ENCODE results near the gene KLF6. TPM values are rescaled to one million over a fixed set of nuclear protein-coding genes. Genes with fewer than 3 reads are reported as not detected.
A peak's percentile ranks its signal among the peaks of the same experiment; 100 is the strongest.

The KLF6 gene
- total RNA-seq, 1 donor from 2014 or later = 319 TPM

DNA sequence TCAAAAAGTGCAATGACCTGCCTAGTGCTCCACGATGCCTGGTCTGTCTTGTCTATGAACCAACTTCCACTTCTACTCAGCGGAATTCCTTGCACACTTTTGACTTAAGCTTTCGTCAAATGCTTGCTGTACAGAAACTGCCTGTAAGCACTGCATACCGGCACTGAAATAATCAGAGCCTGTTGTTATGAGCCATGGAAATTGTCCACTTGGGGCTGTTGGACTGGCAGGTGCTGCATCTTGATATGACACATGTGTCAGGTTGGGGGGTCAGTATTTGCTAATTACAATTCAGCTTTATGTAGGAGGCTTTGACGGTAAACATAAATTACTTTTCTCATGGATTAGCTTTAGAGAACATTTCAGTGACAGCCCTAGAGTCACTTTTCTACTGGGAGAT, 32.0 kb upstream of the KLF6 start:
- no peak overlapping the region for H2AFZ ChIP-seq (ENCODE audit: low read depth, low read length)
- FAIRE-seq (no peak), DNase-seq (ENCODE audit: low read depth) (no peak)
- H3K27ac ChIP-seq (ENCODE audit: low read depth, low read length) = no peak overlapping the region
- H3K27me3 Mint-ChIP-seq (ENCODE audit: low read depth, unreplicated experiment) = no peaks in the 10 kb centered on the region
- no peaks in the 10 kb centered on the region for H3K9me3 ChIP-seq (ENCODE audit: insufficient read depth, low read depth, low read length)
- H3K27me3 ChIP-seq (ENCODE audit: insufficient read depth, low read length) = no peaks in the 10 kb centered on the region
- TF ChIP-seq EZH2 (IDR thresholded peaks at IDR 0.05; ENCODE audit: insufficient read depth, low read length) = no peak
- TF ChIP-seq, protein P1, sequence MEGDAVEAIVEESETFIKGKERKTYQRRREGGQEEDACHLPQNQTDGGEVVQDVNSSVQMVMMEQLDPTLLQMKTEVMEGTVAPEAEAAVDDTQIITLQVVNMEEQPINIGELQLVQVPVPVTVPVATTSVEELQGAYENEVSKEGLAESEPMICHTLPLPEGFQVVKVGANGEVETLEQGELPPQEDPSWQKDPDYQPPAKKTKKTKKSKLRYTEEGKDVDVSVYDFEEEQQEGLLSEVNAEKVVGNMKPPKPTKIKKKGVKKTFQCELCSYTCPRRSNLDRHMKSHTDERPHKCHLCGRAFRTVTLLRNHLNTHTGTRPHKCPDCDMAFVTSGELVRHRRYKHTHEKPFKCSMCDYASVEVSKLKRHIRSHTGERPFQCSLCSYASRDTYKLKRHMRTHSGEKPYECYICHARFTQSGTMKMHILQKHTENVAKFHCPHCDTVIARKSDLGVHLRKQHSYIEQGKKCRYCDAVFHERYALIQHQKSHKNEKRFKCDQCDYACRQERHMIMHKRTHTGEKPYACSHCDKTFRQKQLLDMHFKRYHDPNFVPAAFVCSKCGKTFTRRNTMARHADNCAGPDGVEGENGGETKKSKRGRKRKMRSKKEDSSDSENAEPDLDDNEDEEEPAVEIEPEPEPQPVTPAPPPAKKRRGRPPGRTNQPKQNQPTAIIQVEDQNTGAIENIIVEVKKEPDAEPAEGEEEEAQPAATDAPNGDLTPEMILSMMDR (IDR thresholded peaks at IDR 0.05; ENCODE audit: insufficient read depth, low read depth, low read length) = no peak
- H3K27ac Mint-ChIP-seq (ENCODE audit: unreplicated experiment) = no peak overlapping the region
- H3K36me3 ChIP-seq (ENCODE audit: insufficient read depth, low read length) = no peaks in the 10 kb centered on the region
- no peak overlapping the region for H3K4me2 ChIP-seq (ENCODE audit: low read length)
- peaks cover 18% of the 10 kb centered on the region for H3K4me1 Mint-ChIP-seq (ENCODE audit: low read depth, unreplicated experiment)
- no peak overlapping the region for H3K4me3 ChIP-seq (ENCODE audit: insufficient read depth, low read depth, low read length)
- H3K9ac ChIP-seq (ENCODE audit: low read length) = no peak overlapping the region
- H3K9me3 Mint-ChIP-seq (ENCODE audit: unreplicated experiment) = peaks cover 6% of the 10 kb centered on the region
- no peaks in the 10 kb centered on the region for H3K36me3 Mint-ChIP-seq (ENCODE audit: low read depth, unreplicated experiment)
- no peaks in the 10 kb centered on the region for H3K79me2 ChIP-seq (ENCODE audit: insufficient read depth, low read length)
- no peaks in the 10 kb centered on the region for H4K20me1 ChIP-seq (ENCODE audit: insufficient read depth, low read length)
- no peak overlapping the region for H3K4me3 Mint-ChIP-seq (ENCODE audit: unreplicated experiment)
- H3K4me1 ChIP-seq (ENCODE audit: insufficient read depth, low read length) = peaks cover under 1% of the 10 kb centered on the region

DNA sequence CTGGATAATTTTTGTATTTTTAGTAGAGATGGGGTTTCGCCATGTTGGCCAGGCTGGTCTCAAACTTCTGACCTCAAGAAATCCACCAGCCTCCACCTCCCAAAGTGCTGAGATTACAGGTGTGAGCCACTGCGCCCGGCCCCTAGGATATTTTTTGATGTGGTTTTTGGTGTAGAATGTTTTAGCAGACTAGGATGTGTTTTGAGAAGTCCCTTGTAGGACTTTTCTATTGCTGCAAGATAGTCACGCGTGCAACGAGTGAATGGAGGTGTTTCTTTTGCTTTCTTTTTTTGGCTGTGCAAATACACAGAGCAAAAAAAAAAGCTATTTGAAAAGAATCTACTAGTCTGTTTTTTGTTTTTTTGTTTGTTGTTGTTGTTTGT, 29.8 kb upstream of the KLF6 start:
- peaks cover 6% of the 10 kb centered on the region for H3K9me3 Mint-ChIP-seq (ENCODE audit: unreplicated experiment)
- H3K36me3 Mint-ChIP-seq (ENCODE audit: low read depth, unreplicated experiment) = no peaks in the 10 kb centered on the region
- peaks cover 39% of the 10 kb centered on the region for H3K4me1 Mint-ChIP-seq (ENCODE audit: low read depth, unreplicated experiment)
- FAIRE-seq (no peak), DNase-seq (ENCODE audit: low read depth) (no peak)
- Histone ChIP-seq H3K27me3 (ENCODE audit: insufficient read depth, low read length) (no peaks in the 10 kb centered on the region), H3K4me3 (ENCODE audit: insufficient read depth, low read depth, low read length) (no peak overlapping the region), H3K36me3 (ENCODE audit: insufficient read depth, low read length) (no peaks in the 10 kb centered on the region), H4K20me1 (ENCODE audit: insufficient read depth, low read length) (no peaks in the 10 kb centered on the region), H3K27ac (ENCODE audit: low read depth, low read length) (no peak overlapping the region), H2AFZ (ENCODE audit: low read depth, low read length) (no peak overlapping the region), H3K4me1 (ENCODE audit: insufficient read depth, low read length) (peaks cover 20% of the 10 kb centered on the region), H3K4me2 (ENCODE audit: low read length) (no peak overlapping the region), H3K9ac (ENCODE audit: low read length) (no peak overlapping the region), H3K9me3 (ENCODE audit: insufficient read depth, low read depth, low read length) (no peaks in the 10 kb centered on the region), H3K79me2 (ENCODE audit: insufficient read depth, low read length) (no peaks in the 10 kb centered on the region)
- H3K27ac Mint-ChIP-seq (ENCODE audit: unreplicated experiment) = no peak overlapping the region
- no peak overlapping the region for H3K4me3 Mint-ChIP-seq (ENCODE audit: unreplicated experiment)
- no peak for TF ChIP-seq EZH2 (IDR thresholded peaks at IDR 0.05; ENCODE audit: insufficient read depth, low read length)
- TF ChIP-seq, protein P1 (IDR thresholded peaks at IDR 0.05; ENCODE audit: insufficient read depth, low read depth, low read length) = no peak
- H3K27me3 Mint-ChIP-seq (ENCODE audit: low read depth, unreplicated experiment) = no peaks in the 10 kb centered on the region

DNA sequence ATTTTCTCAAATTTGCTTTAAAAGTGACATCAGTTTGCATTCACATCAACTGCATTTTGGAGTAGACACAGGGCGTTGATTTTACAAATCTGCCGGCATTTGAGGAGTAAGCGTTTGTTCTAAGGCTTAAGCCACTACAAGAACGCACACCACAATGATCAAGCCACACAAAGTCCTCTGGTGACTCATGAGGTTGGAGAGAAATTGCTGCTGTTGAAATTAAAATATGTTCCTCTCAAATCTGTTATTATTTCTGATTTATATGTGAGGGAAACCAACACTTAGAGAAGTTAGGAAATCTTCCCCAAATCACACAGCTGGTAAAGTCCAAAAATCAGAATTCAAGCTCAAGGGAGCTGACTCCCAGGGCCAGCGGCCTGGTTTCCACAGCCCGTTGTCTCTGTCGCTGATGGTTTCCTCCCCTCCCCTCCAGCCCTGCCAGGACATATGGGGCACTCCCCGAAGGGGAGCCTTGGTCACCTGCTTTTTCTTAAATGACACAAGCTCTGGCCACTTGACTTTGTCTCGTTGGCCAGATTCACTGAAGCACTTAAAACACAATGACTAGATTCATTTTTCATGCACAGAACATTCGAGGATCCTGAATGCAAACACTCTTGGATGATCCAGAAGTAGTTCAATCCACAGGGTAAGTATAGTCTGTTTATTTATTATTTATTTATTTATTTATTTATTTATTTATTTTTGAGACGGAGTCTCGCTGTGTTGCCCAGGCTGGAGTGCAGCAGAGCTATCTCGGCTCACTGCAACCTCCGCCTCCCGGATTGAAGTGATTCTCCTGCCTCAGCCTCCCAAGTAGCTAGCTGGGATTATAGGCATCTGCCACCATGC, 29.2 kb upstream of the KLF6 start:
- no peak overlapping the region for H3K4me3 ChIP-seq (ENCODE audit: insufficient read depth, low read depth, low read length)
- no peaks in the 10 kb centered on the region for H3K27me3 Mint-ChIP-seq (ENCODE audit: low read depth, unreplicated experiment)
- H4K20me1 ChIP-seq (ENCODE audit: insufficient read depth, low read length) = no peaks in the 10 kb centered on the region
- no peak for FAIRE-seq
- H3K9me3 Mint-ChIP-seq (ENCODE audit: unreplicated experiment) = peaks cover 5% of the 10 kb centered on the region
- H3K4me2 ChIP-seq (ENCODE audit: low read length) = no peak overlapping the region
- no peaks in the 10 kb centered on the region for H3K36me3 ChIP-seq (ENCODE audit: insufficient read depth, low read length)
- peak overlapping the region; percentile 7 for H3K27ac ChIP-seq (ENCODE audit: low read depth, low read length)
- no peaks in the 10 kb centered on the region for H3K27me3 ChIP-seq (ENCODE audit: insufficient read depth, low read length)
- no peaks in the 10 kb centered on the region for H3K36me3 Mint-ChIP-seq (ENCODE audit: low read depth, unreplicated experiment)
- no peaks in the 10 kb centered on the region for H3K9me3 ChIP-seq (ENCODE audit: insufficient read depth, low read depth, low read length)
- no peak overlapping the region for H3K4me3 Mint-ChIP-seq (ENCODE audit: unreplicated experiment)
- DNase-seq (ENCODE audit: low read depth) = peak; percentile 61
- no peak overlapping the region for H3K9ac ChIP-seq (ENCODE audit: low read length)
- peak overlapping the region; percentile 34 for H3K27ac Mint-ChIP-seq (ENCODE audit: unreplicated experiment)
- H3K4me1 Mint-ChIP-seq (ENCODE audit: low read depth, unreplicated experiment) = peaks cover 40% of the 10 kb centered on the region
- H3K4me1 ChIP-seq (ENCODE audit: insufficient read depth, low read length) = peaks cover 25% of the 10 kb centered on the region
- H2AFZ ChIP-seq (ENCODE audit: low read depth, low read length) = no peak overlapping the region
- TF ChIP-seq EZH2 (IDR thresholded peaks at IDR 0.05; ENCODE audit: insufficient read depth, low read length) = no peak
- TF ChIP-seq, protein P1 (IDR thresholded peaks at IDR 0.05; ENCODE audit: insufficient read depth, low read depth, low read length) = no peak
- no peaks in the 10 kb centered on the region for H3K79me2 ChIP-seq (ENCODE audit: insufficient read depth, low read length)

All from astrocyte (in vitro differentiated cells and primary cell).